ENCODE data around the gene RASGRP1.
A peak's percentile ranks its signal among the peaks of the same experiment; 100 is the strongest.

Gene RASGRP1

DNA sequence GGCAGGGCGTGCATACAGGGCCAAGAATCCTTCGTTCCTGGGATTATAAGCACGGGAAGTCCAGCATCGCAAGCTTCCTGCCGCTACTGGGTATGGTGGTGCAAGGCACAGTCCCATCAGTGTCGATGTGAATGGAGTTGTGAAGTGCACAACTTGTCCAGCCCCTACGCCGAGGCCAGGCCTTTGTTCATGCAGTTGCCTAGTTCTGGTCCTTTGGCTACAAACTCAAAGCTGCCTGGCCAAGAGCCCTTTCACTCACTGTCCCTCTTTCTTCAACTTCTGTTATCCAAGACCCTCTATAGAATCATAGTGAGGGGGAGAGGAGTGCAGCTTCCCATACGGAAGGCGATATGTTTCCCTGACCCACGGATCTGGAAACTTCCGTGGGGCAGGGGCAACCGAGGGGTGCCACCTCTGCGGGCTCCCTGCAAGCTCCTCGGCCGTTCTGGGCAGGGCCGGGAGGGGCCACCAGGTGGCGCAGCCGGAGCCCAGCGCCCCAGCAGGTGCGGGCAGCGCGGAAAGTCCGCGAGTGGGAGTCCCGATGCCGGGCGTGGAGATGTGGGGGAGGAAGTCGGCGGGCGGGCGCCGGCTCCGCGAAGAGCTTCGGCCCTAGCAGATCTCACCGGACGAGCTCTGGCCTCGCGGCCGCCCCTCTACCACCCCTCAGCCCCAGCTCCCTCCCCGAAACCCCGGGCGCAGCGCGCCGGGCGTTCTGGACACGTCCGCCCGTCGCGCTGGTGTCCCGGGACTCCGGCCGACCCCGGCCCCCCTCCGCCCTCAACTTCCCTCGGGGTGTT lies 693 bp downstream of the RASGRP1 start:
- DNase-seq = no peak

DNA sequence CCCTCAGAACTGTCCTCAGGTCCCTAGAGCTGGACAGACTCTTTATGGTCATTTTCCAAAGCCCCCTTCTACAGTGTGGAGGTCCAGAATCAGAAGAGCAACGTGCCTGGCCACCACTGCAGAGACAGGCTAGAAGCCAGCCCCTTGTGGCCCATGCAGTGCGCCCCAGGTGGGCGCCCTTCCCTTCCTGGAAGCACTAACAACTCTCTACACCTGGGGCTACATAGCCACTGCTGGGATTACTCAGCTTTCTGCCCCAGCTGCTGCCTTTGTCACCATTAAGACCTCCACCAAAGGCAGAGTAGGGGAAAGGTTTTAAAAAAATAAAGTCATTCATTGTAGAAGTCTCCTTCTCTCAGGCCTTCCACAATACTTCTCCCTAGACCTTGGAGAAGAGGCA lies 2.3 kb downstream of the RASGRP1 start:
- DNase-seq = no peak

DNA sequence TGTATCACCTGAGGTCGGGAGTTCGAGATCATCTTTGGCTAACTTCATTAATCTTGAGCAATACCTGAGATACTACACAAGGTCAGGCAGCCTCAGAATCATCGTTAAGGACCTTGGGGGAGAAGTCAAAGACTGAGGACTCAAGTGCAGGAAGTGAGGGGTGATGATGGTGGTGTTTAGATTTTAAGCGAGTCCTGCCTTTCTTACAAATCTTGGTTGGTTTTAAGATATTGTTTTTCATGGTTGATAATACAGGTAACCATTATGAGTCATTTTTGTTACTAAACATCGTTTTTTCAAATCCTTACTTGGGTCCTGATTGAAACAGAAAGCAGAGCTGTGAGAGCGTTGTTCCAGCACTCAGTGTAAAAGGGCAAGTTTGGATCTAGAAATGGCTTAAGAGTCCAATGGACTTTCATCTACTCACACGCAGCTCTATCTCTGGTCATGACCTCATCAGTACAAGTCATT lies 4.1 kb downstream of the RASGRP1 start:
- DNase-seq = no peak

DNA sequence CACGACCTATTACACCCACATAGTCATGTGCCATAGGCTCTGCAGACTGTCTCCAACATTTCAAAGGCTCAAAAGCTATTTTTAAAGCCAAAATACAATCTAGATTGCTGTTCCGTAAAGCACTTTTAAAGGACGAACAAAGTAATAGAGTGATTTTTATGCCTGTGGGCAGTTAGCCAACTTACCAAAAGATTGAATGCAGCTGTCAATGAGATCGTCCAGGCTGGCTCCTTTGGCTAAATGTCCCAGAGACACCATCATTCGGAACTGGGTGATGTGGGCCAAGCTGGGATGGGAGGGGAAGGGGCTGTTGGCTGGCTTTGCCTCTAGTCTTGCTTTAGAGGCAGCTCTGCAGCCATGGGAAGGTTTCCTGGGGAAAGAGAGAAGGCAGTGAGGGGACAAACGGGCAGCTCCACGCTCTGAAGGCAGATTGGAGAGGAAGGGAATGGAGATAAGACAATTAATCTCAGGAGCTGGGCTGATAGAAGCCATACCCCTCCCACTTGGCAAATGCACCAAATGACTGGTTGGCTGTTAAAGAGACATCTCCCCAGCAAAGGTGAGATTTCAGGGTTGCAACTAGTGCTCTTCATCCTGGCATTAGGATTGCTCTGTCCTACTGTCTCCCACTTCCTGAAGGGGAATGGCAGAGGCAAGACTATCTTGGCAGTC lies 4.8 kb downstream of the RASGRP1 start:
- DNase-seq = no peak

DNA sequence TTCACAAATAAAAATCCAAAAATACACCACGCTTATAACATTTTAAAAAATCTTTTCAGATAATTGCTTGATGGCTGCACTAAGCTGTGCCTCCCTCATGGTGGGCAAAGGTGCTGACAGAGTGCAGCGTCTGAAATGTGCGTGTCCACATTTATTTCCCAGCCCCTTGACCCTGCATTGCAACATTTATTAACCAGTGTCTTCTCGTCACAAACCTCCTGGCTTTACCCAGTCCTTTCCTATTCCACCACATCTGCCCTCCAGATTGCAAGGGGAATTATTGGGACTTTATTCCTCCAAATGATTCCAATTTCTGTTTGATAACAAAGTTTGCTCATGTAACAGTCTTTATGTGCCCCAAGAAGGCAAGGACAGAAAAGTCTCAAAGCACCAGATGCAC lies 5.5 kb downstream of the RASGRP1 start:
- no peak for DNase-seq

DNA sequence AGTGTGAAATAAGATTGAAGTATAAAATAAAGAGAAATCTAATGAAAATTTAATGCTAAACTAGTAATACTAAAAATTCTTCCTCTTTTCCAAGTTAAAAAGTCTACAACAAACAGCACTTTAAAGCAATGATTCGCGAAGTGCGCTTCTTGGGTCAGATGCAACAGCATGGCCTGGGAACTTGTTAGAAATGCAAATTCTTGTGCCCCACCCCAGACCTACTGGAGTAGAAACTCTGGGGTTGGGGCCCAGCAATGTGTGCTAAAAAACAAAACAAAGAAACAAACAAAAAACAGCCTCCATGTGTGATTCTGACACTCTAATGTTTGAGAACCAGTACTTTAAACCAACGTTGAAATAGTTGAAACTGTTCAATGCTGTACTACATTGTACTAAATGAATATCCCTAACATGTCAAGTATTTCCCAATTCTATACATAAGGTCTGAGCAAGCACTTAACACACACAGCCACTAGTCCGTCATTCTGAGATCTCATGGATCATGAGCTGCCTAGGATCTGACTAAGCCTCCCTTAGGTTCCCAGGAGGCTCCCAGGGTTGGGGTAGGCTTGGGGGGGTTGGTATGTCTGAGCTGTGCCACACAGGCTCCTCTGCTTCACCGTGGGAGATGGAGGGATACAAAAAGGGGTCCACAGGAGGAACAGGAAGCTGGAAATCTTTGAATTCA lies 6.1 kb downstream of the RASGRP1 start:
- peak; percentile 89 for DNase-seq

DNA sequence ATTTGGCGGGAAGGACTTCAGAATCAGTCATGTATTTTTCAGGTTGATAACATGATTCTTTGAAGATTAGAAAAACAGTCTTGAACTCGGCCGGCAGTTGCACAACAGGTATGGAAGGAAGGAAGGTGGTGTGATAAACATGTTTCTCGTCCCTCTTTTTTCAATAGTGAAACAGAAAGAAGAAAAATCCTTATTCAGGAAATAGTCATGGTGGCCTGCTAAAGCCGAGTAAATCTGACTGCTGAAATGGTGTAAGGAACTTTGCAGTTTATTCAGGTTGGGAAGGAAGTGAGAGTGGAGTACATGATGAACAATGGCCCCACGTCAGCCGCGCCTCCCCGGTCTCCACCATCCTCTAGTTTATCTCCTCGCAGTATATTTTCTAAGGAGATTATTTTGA lies 6.7 kb downstream of the RASGRP1 start:
- DNase-seq = no peak

DNA sequence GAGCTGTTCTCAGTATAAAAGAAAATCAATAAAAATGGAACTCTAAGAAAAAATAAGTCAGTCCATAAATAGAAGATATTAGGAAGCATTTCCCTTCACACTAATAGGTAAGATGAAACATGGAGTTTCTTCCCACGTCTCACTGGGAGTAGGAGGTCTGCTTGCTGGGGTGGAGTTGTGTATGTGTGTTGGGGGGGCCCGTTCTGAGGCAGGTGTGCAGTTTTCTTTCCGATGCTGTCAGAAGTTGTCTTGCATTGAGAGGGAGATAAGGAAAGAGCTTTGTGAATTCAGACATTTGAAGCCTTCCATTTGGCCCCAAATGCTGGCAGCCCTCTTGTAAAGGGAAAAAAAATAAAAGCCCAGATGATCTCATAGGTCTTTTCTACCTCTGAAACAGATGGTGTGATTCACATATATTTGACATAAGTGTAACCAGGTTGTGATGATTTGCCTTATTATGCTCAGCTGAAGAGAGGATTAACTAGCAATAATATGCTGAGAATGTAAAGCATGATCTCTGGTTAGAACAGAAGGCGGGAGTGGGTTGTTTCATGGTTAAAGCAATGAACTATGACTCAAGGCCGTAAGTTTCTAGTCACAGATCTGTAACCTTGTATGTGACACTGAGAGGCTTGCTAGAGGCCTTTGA lies 8.8 kb downstream of the RASGRP1 start:
- DNase-seq = peak; percentile 94

DNA sequence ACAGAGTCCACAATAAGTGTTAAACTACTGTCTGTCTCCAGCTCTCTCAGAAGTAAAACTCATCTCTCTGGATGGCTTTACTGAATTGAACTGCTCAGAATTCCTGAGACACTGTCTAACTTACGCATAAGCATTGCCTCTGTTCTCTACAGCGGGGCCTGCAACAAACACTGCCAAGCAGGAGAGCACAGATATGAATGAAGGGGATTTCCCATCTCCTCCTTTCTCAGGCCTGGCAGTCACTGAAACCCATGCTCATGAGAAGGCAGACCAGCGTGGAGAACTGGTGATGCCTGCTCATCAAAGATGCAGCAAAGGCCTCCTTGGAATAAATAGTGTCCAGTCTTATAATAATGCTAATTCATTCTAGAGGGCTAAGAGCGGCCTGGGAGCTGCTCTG lies 10.3 kb downstream of the RASGRP1 start:
- no peak for DNase-seq

DNA sequence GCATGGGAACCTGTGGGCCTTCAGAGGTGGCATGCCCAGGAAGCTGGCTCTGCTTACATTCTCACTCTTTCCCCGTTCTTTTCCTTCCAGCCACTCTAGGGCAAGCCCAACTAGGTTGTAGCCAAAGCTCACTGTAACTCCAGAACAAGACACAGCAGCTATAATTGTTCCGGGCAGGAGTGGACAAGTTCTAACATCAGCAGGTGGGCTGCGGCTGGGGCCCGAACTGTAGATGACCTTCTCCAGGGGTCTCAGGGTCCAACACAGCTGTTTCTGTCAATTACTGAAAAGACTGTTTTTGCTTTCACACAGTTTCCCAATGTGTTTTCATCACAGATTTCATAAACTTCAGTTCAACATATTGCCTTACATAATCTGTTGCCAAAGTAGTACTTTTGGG lies 11.5 kb downstream of the RASGRP1 start:
- no peak for DNase-seq

DNA sequence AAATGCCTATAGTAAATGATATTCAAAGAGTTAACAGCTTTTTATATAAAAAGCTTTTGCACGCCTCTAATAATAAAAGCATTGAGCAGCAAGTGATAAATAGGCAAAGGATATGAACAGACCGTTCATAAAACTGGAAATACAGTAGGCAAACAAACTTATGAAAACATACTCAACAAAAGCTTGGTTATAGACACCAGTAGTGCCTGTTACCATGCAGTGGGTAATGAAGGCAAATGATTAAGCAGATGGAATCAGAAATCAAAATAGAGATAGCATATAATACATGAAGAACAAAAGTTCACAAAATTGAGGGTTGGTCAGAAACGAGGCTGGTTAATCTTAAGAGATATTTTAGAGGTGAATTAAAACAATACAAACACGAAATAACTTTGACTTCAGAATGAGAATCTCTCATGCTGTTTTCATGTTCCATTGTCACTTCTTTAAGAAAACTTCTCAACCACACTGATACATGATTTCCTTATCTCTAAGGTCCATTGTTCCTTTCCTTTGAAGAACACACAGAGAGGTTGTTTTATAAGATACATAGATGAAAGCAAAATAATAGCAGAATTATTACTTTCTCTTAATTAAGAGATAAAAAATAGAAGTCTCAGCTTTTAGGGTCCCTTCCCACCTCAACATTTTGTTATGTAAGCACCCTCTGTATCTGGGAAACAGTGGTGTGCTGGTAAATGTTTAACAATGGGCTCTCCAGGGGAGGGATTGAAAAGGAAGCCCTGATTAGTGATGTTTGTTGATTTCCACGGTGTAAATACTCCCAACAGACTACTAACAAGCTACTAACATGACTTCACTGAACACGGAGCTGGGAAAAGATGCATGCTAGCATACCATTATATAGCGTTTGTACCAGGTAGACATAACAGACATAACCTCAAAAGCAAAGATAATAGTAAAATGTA lies 12.6 kb downstream of the RASGRP1 start:
- DNase-seq = no peak

DNA sequence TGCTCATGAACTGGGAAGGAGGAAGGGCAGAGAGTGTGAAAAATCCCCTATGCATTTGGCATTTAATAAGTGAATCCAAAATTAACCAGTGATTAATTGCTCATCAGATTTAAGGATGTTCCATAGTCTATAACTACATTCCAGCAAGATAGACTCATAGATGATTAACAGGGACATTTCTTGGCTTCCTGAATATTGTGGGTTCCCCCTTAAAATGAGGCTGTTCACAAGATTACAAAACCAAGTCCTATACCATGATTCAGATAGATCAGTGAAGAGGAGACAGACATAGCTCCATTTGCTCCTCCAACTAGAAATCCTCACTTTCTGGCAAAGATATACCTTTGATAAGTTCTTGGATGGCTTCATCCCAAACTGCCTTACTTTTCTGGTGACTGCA lies 15.4 kb downstream of the RASGRP1 start:
- DNase-seq = peak; percentile 82

DNA sequence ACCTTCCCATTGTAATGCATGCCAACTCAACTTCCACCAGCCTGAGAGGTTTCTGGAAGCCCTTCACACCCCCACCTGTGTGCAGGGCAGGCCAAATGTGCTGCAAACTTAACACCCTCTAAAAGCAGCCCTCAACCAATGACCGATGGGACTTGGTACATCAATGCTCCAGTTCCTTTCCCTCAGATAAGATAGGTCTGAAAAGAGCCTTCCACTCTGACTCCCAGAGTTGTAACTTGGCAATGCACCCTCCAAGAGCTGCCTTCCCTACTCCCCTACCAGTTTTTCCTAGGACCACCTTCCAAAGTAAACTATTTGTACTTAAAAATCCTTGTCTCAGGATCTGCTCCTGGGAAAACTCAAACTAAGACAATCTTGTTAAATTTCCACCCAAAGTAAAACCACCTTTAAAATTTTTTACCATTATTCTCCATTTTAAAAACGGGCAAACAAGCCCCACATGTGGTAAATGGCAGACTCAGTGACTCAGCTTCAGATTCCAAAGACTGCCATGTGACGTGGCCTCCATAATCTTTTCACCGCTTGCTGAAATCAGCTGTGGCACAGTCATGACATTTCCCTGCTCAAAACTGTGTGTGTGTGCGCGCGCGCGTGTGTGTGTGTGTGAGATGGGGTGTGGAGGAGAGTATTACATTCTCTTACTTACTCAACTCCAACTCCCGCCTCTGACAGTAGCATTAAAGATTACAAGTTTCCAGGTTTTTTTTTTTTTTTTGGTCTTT lies 17.2 kb downstream of the RASGRP1 start:
- DNase-seq = peak; percentile 76

DNA sequence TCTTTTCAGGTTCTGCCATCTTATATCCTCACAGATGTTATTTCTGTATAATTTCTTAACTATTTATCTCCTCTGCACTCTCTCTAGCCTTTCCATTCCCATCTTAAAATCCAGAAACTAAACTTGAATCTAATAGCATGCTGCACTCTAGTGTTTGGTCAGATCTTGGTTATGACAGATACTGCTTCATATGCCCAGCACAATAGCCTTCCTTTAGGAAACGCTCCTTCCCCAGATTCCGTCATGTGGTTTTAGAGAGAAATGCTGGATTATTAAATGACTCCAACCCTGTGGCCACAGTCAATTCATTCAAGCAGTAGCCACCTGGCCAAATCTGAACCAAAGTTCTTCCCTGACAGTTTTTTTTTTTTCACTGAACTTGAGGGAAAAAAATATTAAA lies 19.4 kb downstream of the RASGRP1 start:
- DNase-seq = peak; percentile 33

DNA sequence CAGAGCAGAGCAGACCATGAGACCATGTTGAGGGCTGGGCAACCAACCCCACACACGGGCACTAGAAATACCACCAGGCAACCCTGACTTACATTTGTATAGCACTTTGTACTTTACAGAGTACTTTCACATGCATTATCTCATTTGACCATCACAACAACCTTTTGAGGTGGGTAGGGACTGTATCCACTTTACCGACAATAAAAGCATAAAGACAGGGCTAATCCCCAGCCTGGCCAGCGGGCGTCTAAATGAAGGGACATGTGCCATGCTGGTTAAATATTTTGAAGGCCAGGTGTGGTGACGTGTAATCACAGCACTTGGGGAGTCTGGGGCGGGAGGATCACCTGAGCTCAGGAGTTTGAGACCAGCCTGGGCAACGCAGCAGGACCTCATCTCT lies 23.6 kb downstream of the RASGRP1 start:
- no peak for DNase-seq

DNA sequence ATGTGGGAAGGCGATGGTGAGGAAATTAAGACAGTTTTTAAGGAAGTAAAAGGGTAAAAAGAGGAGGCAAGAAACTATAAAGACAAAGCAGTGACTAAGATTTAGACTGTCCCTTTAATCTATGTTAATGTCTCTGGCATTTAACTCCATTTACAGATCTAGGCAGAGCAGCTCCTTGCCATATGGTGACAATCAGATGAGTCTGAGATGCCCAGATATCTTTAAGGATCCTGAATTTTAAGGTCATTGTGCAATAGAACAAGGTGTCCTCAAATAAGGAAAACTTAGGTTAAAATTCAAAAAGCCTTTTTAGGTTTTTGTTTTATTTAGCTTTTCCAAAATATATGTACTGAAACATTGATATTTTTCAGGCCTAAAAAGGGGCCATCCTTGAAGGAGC lies 24.1 kb downstream of the RASGRP1 start:
- no peak for DNase-seq

DNA sequence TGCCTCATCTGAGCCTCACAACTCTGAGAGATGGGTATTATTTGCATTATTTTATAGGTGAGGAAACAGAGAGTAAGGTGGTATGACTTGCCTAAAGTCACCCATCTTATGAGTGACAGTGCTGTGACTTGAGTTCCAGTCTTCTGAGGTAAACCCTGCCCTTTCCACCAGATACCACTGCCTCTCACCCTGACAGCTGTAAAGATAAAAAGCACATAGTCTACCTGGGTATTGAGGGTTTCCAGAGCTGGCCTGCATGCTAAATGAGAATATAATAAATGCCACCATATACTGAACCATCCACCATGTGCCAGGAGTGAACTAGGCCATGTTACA lies 25.6 kb downstream of the RASGRP1 start:
- DNase-seq = no peak

DNA sequence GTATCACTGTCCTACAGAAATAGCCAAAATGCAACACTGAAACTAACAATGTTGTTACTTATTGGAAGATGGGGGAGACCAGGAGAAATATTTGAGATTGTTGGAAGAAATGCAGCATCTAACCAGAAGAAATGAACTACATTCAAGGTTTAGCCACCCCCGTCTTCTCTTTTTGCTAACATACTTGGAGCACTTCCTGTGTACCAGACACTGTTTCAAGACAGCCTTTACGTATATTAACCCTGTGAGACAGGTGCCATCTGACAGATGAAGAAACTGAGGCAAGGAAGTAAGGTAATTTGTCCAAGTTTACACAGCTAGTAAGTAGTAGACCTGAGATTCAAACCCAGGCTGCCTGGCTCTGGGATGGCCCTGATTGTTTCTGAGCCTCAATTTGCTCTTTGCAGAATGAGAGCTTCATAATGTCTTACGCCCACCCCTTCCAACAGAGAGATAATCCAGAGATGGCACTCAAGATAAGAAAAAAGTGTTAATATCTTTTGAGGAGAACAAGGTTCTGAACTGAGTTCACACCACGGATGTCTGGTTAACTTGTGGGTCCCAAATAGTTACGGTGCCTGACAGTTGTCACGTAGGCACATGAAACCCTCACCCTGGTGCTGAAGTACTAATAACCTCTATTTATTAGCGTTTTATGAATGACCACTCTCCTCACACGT lies 26.1 kb downstream of the RASGRP1 start:
- DNase-seq = no peak

DNA sequence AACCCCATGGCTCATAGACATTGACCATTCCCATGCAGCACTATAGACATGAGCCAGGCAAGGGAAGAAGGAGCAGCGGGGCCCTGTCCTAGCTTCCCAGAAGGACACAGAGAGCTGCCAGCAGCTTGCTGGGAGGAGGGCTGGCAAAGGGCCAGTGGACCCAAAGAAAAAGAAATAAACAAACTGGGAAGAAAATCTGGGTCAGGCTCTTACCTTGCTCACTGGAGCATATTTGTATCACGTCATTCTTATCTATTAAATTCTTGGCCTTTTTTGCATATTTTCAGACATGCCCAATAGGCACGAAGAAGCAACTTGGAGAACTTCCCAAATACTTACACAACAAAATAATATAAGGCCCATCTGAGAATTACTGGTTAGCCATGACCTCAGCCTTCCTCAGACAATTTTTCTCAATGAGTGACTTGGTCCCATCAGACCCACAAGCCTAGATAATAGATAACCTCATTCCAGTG lies 28.4 kb downstream of the RASGRP1 start:
- peak; percentile 96 for DNase-seq

DNA sequence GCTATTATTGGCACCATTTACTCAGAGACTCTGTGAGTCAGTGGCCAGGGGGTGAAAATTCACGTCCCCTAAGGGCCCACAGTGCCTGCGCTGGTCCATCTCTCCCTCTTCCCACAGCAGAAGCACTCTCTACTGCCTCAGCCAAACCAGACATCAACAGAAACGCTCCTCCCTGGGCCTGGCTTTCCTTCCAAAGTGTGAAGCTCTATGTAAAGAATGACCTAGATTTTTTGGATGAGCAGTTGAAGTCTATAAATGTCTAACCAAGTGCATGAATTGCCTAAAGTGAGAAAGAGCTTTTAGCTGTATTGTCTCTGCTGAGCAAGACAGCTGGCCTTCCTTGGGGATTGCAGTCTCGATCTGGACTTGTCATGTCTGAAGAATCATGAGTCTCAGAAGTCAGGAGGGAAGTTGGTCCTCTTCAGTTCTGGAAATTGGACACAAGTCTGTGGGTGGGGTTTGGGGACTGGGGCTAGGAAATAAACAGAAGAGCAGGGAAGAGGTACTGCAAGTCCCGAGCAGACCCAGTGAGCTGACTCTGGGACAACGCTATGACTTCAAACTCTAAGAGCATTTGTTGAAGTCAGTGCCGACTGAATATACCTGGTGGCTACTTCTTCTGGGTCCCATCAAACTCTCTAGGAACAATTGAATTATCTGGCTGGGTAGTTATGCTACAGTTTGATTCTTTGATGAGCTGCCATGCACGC lies 29.0 kb downstream of the RASGRP1 start:
- DNase-seq = peak; percentile 62
